ENCODE data around the gene TTC3. TPM values are rescaled to one million over a fixed set of nuclear protein-coding genes. Genes with fewer than 3 reads are reported as not detected.
"Not testable (repeated sequence)": the region's sequence is repeated elsewhere in the genome, so short reads cannot be mapped to it uniquely, and the experiment has no call there.

The TTC3 gene
- polyA plus RNA-seq, 2 donors: 16.9 to 17.4 TPM

DNA sequence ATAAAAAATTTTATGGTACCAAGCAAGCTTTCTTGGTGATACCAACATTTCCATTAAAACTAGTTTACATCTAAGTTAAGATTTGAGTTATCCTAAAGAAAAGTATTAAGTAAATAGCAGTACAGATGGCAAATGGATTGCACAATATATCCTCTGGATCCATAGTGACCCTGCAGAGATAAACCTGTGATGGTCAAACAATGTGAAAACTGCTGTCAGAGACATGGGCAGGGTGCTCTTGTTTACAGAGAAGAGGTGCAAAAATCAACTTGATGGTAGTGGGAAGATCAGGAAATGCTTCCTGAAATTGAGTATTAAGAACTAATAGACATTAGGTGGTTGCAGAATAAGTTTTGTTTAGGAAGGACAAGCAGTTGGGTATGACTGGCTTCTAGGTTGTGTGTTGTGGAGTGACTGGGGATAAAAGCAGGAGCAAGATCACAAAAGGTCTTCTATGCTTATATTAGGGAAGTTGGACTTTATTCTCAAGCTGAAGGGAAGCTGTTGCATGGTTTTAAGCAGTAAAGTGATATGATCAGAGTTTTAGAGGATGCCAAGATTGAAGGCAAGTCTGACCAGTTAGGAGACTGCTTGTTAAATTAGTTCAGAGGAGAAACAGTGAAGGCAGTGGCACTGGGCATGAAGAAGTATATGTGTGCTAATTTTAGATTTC lies 9.9 kb downstream of the TTC3 start:
- H3K27me3 ChIP-seq (ENCODE audit: control insufficient read depth in 1 of 2, insufficient read depth in 2 of 2, low read length in 2 of 2): no peaks in the 10 kb centered on the region
- no peaks in the 10 kb centered on the region for H3K36me3 ChIP-seq (ENCODE audit: control insufficient read depth in 2 of 2, insufficient read depth in 2 of 2, low read length in 1 of 2)
- H3K4me3 ChIP-seq (ENCODE audit: low read depth in 1 of 2, low read length in 2 of 2): no peak overlapping the region
- H3K4me1 ChIP-seq (ENCODE audit: control insufficient read depth in 2 of 2, insufficient read depth in 2 of 2, low read length in 1 of 2): no peaks in the 10 kb centered on the region
- H3K9me3 ChIP-seq (ENCODE audit: control insufficient read depth in 2 of 2, insufficient read depth in 1 of 2, low read depth in 1 of 2, low read length in 1 of 2): no peaks in the 10 kb centered on the region
- H3K27ac ChIP-seq (ENCODE audit: low read depth in 2 of 2, low read length in 1 of 2): no peak overlapping the region

DNA sequence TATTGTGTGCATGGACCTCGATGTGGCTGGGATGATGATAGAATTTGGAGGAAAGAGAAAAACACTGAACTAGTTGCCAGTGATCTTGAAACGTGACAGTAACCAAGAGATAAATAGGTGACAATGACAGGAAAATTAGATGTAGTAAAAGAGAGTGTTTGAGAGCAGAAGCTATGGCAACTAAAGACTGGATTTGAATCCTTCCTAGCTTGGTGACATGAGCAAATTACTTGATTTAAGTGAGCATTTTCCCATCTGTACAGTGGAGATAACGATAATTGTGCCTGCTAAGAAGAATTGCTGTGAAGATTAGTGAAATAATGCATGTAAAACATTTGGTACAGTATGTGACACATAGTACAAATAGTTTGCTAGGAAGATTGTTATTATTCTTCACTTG lies 12.7 kb downstream of the TTC3 start:
- no peaks in the 10 kb centered on the region for H3K4me1 ChIP-seq (ENCODE audit: control insufficient read depth in 2 of 2, insufficient read depth in 2 of 2, low read length in 1 of 2)
- no peak overlapping the region for H3K27ac ChIP-seq (ENCODE audit: low read depth in 2 of 2, low read length in 1 of 2)
- H3K27me3 ChIP-seq (ENCODE audit: control insufficient read depth in 1 of 2, insufficient read depth in 2 of 2, low read length in 2 of 2): no peaks in the 10 kb centered on the region
- no peaks in the 10 kb centered on the region for H3K36me3 ChIP-seq (ENCODE audit: control insufficient read depth in 2 of 2, insufficient read depth in 2 of 2, low read length in 1 of 2)
- no peak overlapping the region for H3K4me3 ChIP-seq (ENCODE audit: low read depth in 1 of 2, low read length in 2 of 2)
- H3K9me3 ChIP-seq (ENCODE audit: control insufficient read depth in 2 of 2, insufficient read depth in 1 of 2, low read depth in 1 of 2, low read length in 1 of 2): no peaks in the 10 kb centered on the region
- WGBS, 2 donors: 81 to 86% methylated on average over 3 of the region's 3 CpGs

GRCh38 chr21:37087188-37087587 lies 14.1 kb downstream of the TTC3 start:
- no peaks in the 10 kb centered on the region for H3K36me3 ChIP-seq (ENCODE audit: control insufficient read depth in 2 of 2, insufficient read depth in 2 of 2, low read length in 1 of 2)
- H3K27me3 ChIP-seq (ENCODE audit: control insufficient read depth in 1 of 2, insufficient read depth in 2 of 2, low read length in 2 of 2): no peaks in the 10 kb centered on the region
- no peaks in the 10 kb centered on the region for H3K9me3 ChIP-seq (ENCODE audit: control insufficient read depth in 2 of 2, insufficient read depth in 1 of 2, low read depth in 1 of 2, low read length in 1 of 2)
- H3K27ac ChIP-seq (ENCODE audit: low read depth in 2 of 2, low read length in 1 of 2): no peak overlapping the region
- no peaks in the 10 kb centered on the region for H3K4me1 ChIP-seq (ENCODE audit: control insufficient read depth in 2 of 2, insufficient read depth in 2 of 2, low read length in 1 of 2)
- 43 to 44% methylated on average over 5 of the region's 5 CpGs for WGBS, 2 donors
- no peak overlapping the region for H3K4me3 ChIP-seq (ENCODE audit: low read depth in 1 of 2, low read length in 2 of 2)

- H3K9me3 ChIP-seq (ENCODE audit: control insufficient read depth in 2 of 2, insufficient read depth in 1 of 2, low read depth in 1 of 2, low read length in 1 of 2): no peaks in the 10 kb centered on the region
- no peaks in the 10 kb centered on the region for H3K36me3 ChIP-seq (ENCODE audit: control insufficient read depth in 2 of 2, insufficient read depth in 2 of 2, low read length in 1 of 2)
- no peaks in the 10 kb centered on the region for H3K4me1 ChIP-seq (ENCODE audit: control insufficient read depth in 2 of 2, insufficient read depth in 2 of 2, low read length in 1 of 2)
- 72 to 75% methylated on average over 5 of the region's 5 CpGs for WGBS, 2 donors
- H3K4me3 ChIP-seq (ENCODE audit: low read depth in 1 of 2, low read length in 2 of 2): no peak overlapping the region
- H3K27ac ChIP-seq (ENCODE audit: low read depth in 2 of 2, low read length in 1 of 2): no peak overlapping the region
- no peaks in the 10 kb centered on the region for H3K27me3 ChIP-seq (ENCODE audit: control insufficient read depth in 1 of 2, insufficient read depth in 2 of 2, low read length in 2 of 2)
Measured at GRCh38 chr21:37088186-37088735, 15.2 kb downstream of the TTC3 start.

- no peaks in the 10 kb centered on the region for H3K4me1 ChIP-seq (ENCODE audit: control insufficient read depth in 2 of 2, insufficient read depth in 2 of 2, low read length in 1 of 2)
- no peaks in the 10 kb centered on the region for H3K9me3 ChIP-seq (ENCODE audit: control insufficient read depth in 2 of 2, insufficient read depth in 1 of 2, low read depth in 1 of 2, low read length in 1 of 2)
- H3K4me3 ChIP-seq (ENCODE audit: low read depth in 1 of 2, low read length in 2 of 2): no peak overlapping the region
- no peak overlapping the region for H3K27ac ChIP-seq (ENCODE audit: low read depth in 2 of 2, low read length in 1 of 2)
- peaks cover 6 to 8% of the 10 kb centered on the region in 2 donors for H3K36me3 ChIP-seq (ENCODE audit: control insufficient read depth in 2 of 2, insufficient read depth in 2 of 2, low read length in 1 of 2)
- H3K27me3 ChIP-seq (ENCODE audit: control insufficient read depth in 1 of 2, insufficient read depth in 2 of 2, low read length in 2 of 2): no peaks in the 10 kb centered on the region
Measured at GRCh38 chr21:37093977-37094376, 20.9 kb downstream of the TTC3 start.

DNA sequence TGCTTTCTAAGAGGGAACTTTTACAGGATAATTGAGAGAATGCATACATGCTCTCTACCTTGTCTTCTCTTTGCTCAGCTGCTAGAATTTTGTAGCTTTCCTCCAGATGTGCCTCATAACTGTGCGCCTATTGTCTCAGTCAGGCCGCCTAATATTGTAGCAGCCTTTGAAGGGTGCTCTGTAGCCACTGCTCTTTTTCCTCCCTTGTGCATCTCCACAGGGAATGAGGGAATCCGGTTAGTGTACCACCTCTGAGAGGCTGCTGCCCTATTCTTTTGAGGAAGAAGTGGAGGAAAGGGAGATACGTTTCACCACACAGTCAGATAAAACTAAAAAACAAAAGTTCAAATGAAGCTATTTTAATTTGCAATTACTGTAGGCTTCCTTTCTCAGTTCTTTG lies 22.8 kb downstream of the TTC3 start:
- Histone ChIP-seq H3K4me1 (ENCODE audit: control insufficient read depth in 2 of 2, insufficient read depth in 2 of 2, low read length in 1 of 2) (no peaks in the 10 kb centered on the region), H3K36me3 (ENCODE audit: control insufficient read depth in 2 of 2, insufficient read depth in 2 of 2, low read length in 1 of 2) (peaks cover 6 to 8% of the 10 kb centered on the region in 2 donors), H3K27ac (ENCODE audit: low read depth in 2 of 2, low read length in 1 of 2) (no peak overlapping the region), H3K9me3 (ENCODE audit: control insufficient read depth in 2 of 2, insufficient read depth in 1 of 2, low read depth in 1 of 2, low read length in 1 of 2) (no peaks in the 10 kb centered on the region), H3K27me3 (ENCODE audit: control insufficient read depth in 1 of 2, insufficient read depth in 2 of 2, low read length in 2 of 2) (no peaks in the 10 kb centered on the region), H3K4me3 (ENCODE audit: low read depth in 1 of 2, low read length in 2 of 2) (no peak overlapping the region)
- 94 to 96% methylated on average over 4 of the region's 4 CpGs for WGBS, 2 donors

GRCh38 chr21:37098751-37099150 lies 25.7 kb downstream of the TTC3 start:
- H3K4me3 ChIP-seq (ENCODE audit: low read depth in 1 of 2, low read length in 2 of 2): no peak overlapping the region
- H3K27me3 ChIP-seq (ENCODE audit: control insufficient read depth in 1 of 2, insufficient read depth in 2 of 2, low read length in 2 of 2): no peaks in the 10 kb centered on the region
- H3K9me3 ChIP-seq (ENCODE audit: control insufficient read depth in 2 of 2, insufficient read depth in 1 of 2, low read depth in 1 of 2, low read length in 1 of 2): no peaks in the 10 kb centered on the region
- 92% methylated on average over 2 of the region's 2 CpGs for WGBS, 2 donors
- H3K36me3 ChIP-seq (ENCODE audit: control insufficient read depth in 2 of 2, insufficient read depth in 2 of 2, low read length in 1 of 2): peaks cover 6 to 8% of the 10 kb centered on the region in 2 donors
- no peaks in the 10 kb centered on the region for H3K4me1 ChIP-seq (ENCODE audit: control insufficient read depth in 2 of 2, insufficient read depth in 2 of 2, low read length in 1 of 2)
- no peak overlapping the region for H3K27ac ChIP-seq (ENCODE audit: low read depth in 2 of 2, low read length in 1 of 2)

DNA sequence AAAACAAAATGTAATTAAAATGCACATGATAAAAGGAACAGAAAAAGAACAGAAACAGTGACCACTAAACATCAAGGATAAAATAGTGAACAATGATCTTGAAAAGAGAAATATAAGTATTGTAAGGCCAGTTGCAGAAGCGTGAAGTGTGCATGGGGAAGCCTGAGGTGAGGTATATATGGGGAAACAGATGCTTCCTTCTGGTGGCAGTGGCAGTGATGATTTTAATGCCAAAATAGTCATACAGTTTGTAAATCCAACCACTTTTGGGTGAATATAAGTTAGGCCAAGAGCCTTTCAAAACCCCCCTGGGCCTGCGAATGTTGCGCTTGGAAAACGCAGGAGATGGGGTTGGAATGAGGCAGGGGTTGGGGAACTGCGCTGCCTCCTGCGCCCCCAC lies 27.3 kb downstream of the TTC3 start:
- Histone ChIP-seq H3K4me1 (ENCODE audit: control insufficient read depth in 2 of 2, insufficient read depth in 2 of 2, low read length in 1 of 2) (no peaks in the 10 kb centered on the region), H3K36me3 (ENCODE audit: control insufficient read depth in 2 of 2, insufficient read depth in 2 of 2, low read length in 1 of 2) (peaks cover 6 to 8% of the 10 kb centered on the region in 2 donors), H3K27me3 (ENCODE audit: control insufficient read depth in 1 of 2, insufficient read depth in 2 of 2, low read length in 2 of 2) (no peaks in the 10 kb centered on the region), H3K27ac (ENCODE audit: low read depth in 2 of 2, low read length in 1 of 2) (no peak overlapping the region), H3K4me3 (ENCODE audit: low read depth in 1 of 2, low read length in 2 of 2) (no peak overlapping the region), H3K9me3 (ENCODE audit: control insufficient read depth in 2 of 2, insufficient read depth in 1 of 2, low read depth in 1 of 2, low read length in 1 of 2) (no peaks in the 10 kb centered on the region)
- WGBS, 2 donors: 98% methylated on average over 6 of the region's 6 CpGs

DNA sequence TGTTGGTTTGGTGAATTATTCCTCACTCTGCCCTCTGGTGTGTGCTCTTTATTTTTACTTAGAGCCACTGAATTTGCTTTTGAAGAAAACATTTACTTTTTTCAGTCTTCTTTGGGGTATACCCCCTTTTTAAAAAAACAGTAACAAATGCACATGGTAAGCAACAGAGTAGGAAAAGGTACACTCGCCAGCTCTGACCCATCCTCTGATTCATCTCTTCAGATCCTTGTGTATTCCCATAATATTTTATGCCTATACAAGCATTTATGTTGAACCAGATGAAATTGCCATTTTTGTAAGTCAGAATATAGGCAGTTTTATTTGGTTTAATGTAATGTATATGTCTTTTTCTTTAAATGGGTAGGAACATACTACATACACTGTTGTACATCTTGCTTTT lies 28.3 kb downstream of the TTC3 start:
- 83 to 90% methylated on average over 1 of the region's 1 CpG for WGBS, 2 donors
- Histone ChIP-seq H3K4me3 (ENCODE audit: low read depth in 1 of 2, low read length in 2 of 2) (no peak overlapping the region), H3K27me3 (ENCODE audit: control insufficient read depth in 1 of 2, insufficient read depth in 2 of 2, low read length in 2 of 2) (no peaks in the 10 kb centered on the region), H3K36me3 (ENCODE audit: control insufficient read depth in 2 of 2, insufficient read depth in 2 of 2, low read length in 1 of 2) (peaks cover 6 to 8% of the 10 kb centered on the region in 2 donors), H3K9me3 (ENCODE audit: control insufficient read depth in 2 of 2, insufficient read depth in 1 of 2, low read depth in 1 of 2, low read length in 1 of 2) (no peaks in the 10 kb centered on the region), H3K4me1 (ENCODE audit: control insufficient read depth in 2 of 2, insufficient read depth in 2 of 2, low read length in 1 of 2) (no peaks in the 10 kb centered on the region), H3K27ac (ENCODE audit: low read depth in 2 of 2, low read length in 1 of 2) (no peak overlapping the region)

GRCh38 chr21:37102746-37103145 lies 29.7 kb downstream of the TTC3 start:
- H3K4me3 ChIP-seq (ENCODE audit: low read depth in 1 of 2, low read length in 2 of 2); H3K4me1 ChIP-seq (ENCODE audit: control insufficient read depth in 2 of 2, insufficient read depth in 2 of 2, low read length in 1 of 2); H3K9me3 ChIP-seq (ENCODE audit: control insufficient read depth in 2 of 2, insufficient read depth in 1 of 2, low read depth in 1 of 2, low read length in 1 of 2); H3K27ac ChIP-seq (ENCODE audit: low read depth in 2 of 2, low read length in 1 of 2); H3K36me3 ChIP-seq (ENCODE audit: control insufficient read depth in 2 of 2, insufficient read depth in 2 of 2, low read length in 1 of 2); H3K27me3 ChIP-seq (ENCODE audit: control insufficient read depth in 1 of 2, insufficient read depth in 2 of 2, low read length in 2 of 2): not testable (repeated sequence)
- WGBS, 2 donors: 91% methylated on average over 3 of the region's 3 CpGs
